ENCODE measurements around the gene UGDH. TPM values are rescaled to one million over a fixed set of nuclear protein-coding genes. Genes with fewer than 3 reads are reported as not detected.
"Not testable (repeated sequence)": the region's sequence is repeated elsewhere in the genome, so short reads cannot be mapped to it uniquely, and the experiment has no call there.

Gene UGDH
- total and polyA plus RNA-seq, 10 of the 15 experiments (the other 5 are each of a cell fraction or from before 2014, with no cell fraction given), result 11.1 to 60.3 (median 26.8) TPM

GRCh38 chr4:39514266-39514665 is 13.0 kb downstream of the UGDH start:
- 100% methylated on average over 1 of the region's 1 CpG for WGBS (ENCODE audit: insufficient coverage, insufficient replicate concordance, low lambda C conversion rate, missing lambda C conversion rate)
- H2AFZ ChIP-seq (ENCODE audit: control insufficient read depth, low read depth, low read length); H3K79me2 ChIP-seq (ENCODE audit: control insufficient read depth, insufficient read depth, low read length); H3K9ac ChIP-seq (ENCODE audit: control insufficient read depth, insufficient read depth, low read length); H4K20me1 ChIP-seq (ENCODE audit: control insufficient read depth, insufficient read depth); BruUV-seq (replicated peaks); ATAC-seq; DNase-seq (ENCODE audit: low read depth, low spot score); CTCF ChIA-PET; FAIRE-seq; H3K4me2 ChIP-seq (ENCODE audit: control insufficient read depth, insufficient read depth); H3K9me3 ChIP-seq (replicated peaks; ENCODE audit: control insufficient read depth, insufficient read depth, low read length); H3K27me3 ChIP-seq (replicated peaks in 1 of 2; ENCODE audit: control insufficient read depth in 2 of 2, insufficient read depth in 2 of 2, low read length in 1 of 2); H3K27ac ChIP-seq (ENCODE audit: control insufficient read depth, insufficient read depth); H3K4me3 ChIP-seq; H3K4me1 ChIP-seq (ENCODE audit: control insufficient read depth, insufficient read depth, low read length); POLR2A ChIA-PET; intact Hi-C loops (cut with micrococcal nuclease; ENCODE audit: unreplicated experiment); in situ Hi-C loops (cut with MboI): not testable (repeated sequence)
- peaks cover 0 to 24% of the 10 kb centered on the region in 2 experiments; a peak in 3 of 4 replicates for H3K36me3 ChIP-seq (ENCODE audit: control insufficient read depth in 2 of 2, insufficient read depth in 2 of 2, low read length in 1 of 2)
- SMC1A ChIA-PET (ENCODE audit: uncharacterized antibody, unreplicated experiment), result interaction anchor here (1.0 to 2.1 kb wide), 3 partner anchors 11 to 152 kb away, joined by 3 to 5 read pairs (median 4); no protein-coding TSS in a partner anchor
- RAD21 ChIA-PET (ENCODE audit: unreplicated experiment), result interaction anchor here (0.7 kb wide), 1 partner anchor 10 kb away, joined by 3 read pairs; no protein-coding TSS in a partner anchor

GRCh38 chr4:39510348-39510929 is 16.8 kb downstream of the UGDH start:
- no peak overlapping the region for H3K27ac ChIP-seq (ENCODE audit: control insufficient read depth, insufficient read depth)
- FAIRE-seq (no peak), ATAC-seq (no peak), DNase-seq (ENCODE audit: low read depth, low spot score) (no peak)
- no peak overlapping the region for H3K4me3 ChIP-seq
- RAD21 ChIA-PET (ENCODE audit: unreplicated experiment), result no interaction called here
- CTCF ChIA-PET, result interaction anchor here (0.9 to 1.3 kb wide), 2 partner anchors 17 to 41 kb away, joined by 3 read pairs; partner anchors contain the start of gene UGDH
- POLR2A ChIA-PET, result interaction anchor here (0.5 to 1.3 kb wide), 3 partner anchors 17 to 214 kb away, joined by 3 to 7 read pairs (median 4); partner anchors contain the start of gene UGDH
- 96% methylated on average over 5 of the region's 5 CpGs for WGBS (ENCODE audit: insufficient coverage, insufficient replicate concordance, low lambda C conversion rate, missing lambda C conversion rate)
- SMC1A ChIA-PET (ENCODE audit: uncharacterized antibody, unreplicated experiment), result interaction anchor here (0.6 to 2.8 kb wide), 6 partner anchors 10 to 127 kb away, joined by 3 to 11 read pairs (median 4); partner anchors contain the start of gene UGDH
- H3K9me3 ChIP-seq (replicated peaks; ENCODE audit: control insufficient read depth, insufficient read depth, low read length), result no peaks in the 10 kb centered on the region
- BruUV-seq (replicated peaks), result TSS peak; percentile 69
- no peaks in the 10 kb centered on the region for H3K27me3 ChIP-seq (replicated peaks in 1 of 2; ENCODE audit: control insufficient read depth in 2 of 2, insufficient read depth in 2 of 2, low read length in 1 of 2)
- H3K9ac ChIP-seq (ENCODE audit: control insufficient read depth, insufficient read depth, low read length), result no peak overlapping the region
- no peak overlapping the region for H2AFZ ChIP-seq (ENCODE audit: control insufficient read depth, low read depth, low read length)
- H3K79me2 ChIP-seq (ENCODE audit: control insufficient read depth, insufficient read depth, low read length), result no peaks in the 10 kb centered on the region; the same call in 1 of the 2 replicates
- H3K36me3 ChIP-seq (ENCODE audit: control insufficient read depth in 2 of 2, insufficient read depth in 2 of 2, low read length in 1 of 2), result peaks cover 2 to 44% of the 10 kb centered on the region in 2 experiments
- no peaks in the 10 kb centered on the region for H4K20me1 ChIP-seq (ENCODE audit: control insufficient read depth, insufficient read depth)
- in situ Hi-C loops (cut with MboI) (no loop called here), intact Hi-C loops (cut with micrococcal nuclease; ENCODE audit: unreplicated experiment) (no loop called here)
- no peak overlapping the region for H3K4me2 ChIP-seq (ENCODE audit: control insufficient read depth, insufficient read depth)
- no peaks in the 10 kb centered on the region for H3K4me1 ChIP-seq (ENCODE audit: control insufficient read depth, insufficient read depth, low read length)
- TF ChIP-seq, protein P1, sequence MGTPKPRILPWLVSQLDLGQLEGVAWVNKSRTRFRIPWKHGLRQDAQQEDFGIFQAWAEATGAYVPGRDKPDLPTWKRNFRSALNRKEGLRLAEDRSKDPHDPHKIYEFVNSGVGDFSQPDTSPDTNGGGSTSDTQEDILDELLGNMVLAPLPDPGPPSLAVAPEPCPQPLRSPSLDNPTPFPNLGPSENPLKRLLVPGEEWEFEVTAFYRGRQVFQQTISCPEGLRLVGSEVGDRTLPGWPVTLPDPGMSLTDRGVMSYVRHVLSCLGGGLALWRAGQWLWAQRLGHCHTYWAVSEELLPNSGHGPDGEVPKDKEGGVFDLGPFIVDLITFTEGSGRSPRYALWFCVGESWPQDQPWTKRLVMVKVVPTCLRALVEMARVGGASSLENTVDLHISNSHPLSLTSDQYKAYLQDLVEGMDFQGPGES (IDR thresholded peaks at IDR 0.05), result no peak
- TF ChIP-seq PAX5 (IDR thresholded peaks at IDR 0.05; ENCODE audit: borderline replicate concordance, low read depth, low read length) (no peak), LARP7 (IDR thresholded peaks at IDR 0.05) (no peak), SMARCA5 (IDR thresholded peaks at IDR 0.05) (no peak), SREBF1 (IDR thresholded peaks at IDR 0.05; ENCODE audit: low read length) (no peak), CBX5 (IDR thresholded peaks at IDR 0.05; ENCODE audit: low read depth) (no peak), CHD4 (IDR thresholded peaks at IDR 0.05) (no peak), MTA3 (IDR thresholded peaks at IDR 0.05; ENCODE audit: borderline replicate concordance, low read length) (no peak), TAF1 (IDR thresholded peaks at IDR 0.05; ENCODE audit: borderline replicate concordance, low read depth, low read length) (no peak), FOXM1 (IDR thresholded peaks at IDR 0.05; ENCODE audit: low read depth, low read length) (no peak)
- TF ChIP-seq, protein P2, sequence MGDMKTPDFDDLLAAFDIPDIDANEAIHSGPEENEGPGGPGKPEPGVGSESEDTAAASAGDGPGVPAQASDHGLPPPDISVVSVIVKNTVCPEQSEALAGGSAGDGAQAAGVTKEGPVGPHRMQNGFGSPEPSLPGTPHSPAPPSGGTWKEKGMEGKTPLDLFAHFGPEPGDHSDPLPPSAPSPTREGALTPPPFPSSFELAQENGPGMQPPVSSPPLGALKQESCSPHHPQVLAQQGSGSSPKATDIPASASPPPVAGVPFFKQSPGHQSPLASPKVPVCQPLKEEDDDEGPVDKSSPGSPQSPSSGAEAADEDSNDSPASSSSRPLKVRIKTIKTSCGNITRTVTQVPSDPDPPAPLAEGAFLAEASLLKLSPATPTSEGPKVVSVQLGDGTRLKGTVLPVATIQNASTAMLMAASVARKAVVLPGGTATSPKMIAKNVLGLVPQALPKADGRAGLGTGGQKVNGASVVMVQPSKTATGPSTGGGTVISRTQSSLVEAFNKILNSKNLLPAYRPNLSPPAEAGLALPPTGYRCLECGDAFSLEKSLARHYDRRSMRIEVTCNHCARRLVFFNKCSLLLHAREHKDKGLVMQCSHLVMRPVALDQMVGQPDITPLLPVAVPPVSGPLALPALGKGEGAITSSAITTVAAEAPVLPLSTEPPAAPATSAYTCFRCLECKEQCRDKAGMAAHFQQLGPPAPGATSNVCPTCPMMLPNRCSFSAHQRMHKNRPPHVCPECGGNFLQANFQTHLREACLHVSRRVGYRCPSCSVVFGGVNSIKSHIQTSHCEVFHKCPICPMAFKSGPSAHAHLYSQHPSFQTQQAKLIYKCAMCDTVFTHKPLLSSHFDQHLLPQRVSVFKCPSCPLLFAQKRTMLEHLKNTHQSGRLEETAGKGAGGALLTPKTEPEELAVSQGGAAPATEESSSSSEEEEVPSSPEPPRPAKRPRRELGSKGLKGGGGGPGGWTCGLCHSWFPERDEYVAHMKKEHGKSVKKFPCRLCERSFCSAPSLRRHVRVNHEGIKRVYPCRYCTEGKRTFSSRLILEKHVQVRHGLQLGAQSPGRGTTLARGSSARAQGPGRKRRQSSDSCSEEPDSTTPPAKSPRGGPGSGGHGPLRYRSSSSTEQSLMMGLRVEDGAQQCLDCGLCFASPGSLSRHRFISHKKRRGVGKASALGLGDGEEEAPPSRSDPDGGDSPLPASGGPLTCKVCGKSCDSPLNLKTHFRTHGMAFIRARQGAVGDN (IDR thresholded peaks at IDR 0.05), result no peak

All from GM12878 (cell line).